Gastrocnemius medialis (tissue), 4 donors: ENCODE results near the gene TBL3.

Experiments
- CTCF ChIP-seq, 5 experiments: fragments of 450-650 bp in 3 of 5; fragments of 200-600 bp in 2 of 5; sonication (generic) in 2 of 5; IDR thresholded peaks in 4 of 5; conservative IDR thresholded peaks in 1 of 5; 1 replicate in 4 of 5; 2 replicates in 1 of 5; pipeline ENCODE4 v1.5.1; 2016 to 2019; ENCODE audit warnings: antibody characterized with exemption in 5 of 5, mild to moderate bottlenecking in 3 of 5, moderate library complexity in 3 of 5
- POLR2A ChIP-seq, 2 donors: fragments of 450-650 bp; IDR thresholded peaks; one replicate each; pipeline ENCODE4 v1.6.1; 2017; ENCODE audit warnings: antibody characterized with exemption in 2 of 2, mild to moderate bottlenecking in 2 of 2, moderate library complexity in 2 of 2

- TF ChIP-seq CTCF (IDR thresholded peaks at IDR 0.05 in 4 of 5, conservative IDR thresholded peaks at IDR 0.05 in 1 of 5) (peak in 4 of 5 experiments; percentile 100), POLR2A (IDR thresholded peaks at IDR 0.05) (peak; percentile 17 to 31)
Observed at GRCh38 chr16:1929578-1930337, 42.1 kb upstream of the TBL3 start.
